Measurements from ENCODE around the gene ZNF253. TPM values are rescaled to one million over a fixed set of nuclear protein-coding genes. Genes with fewer than 3 reads are reported as not detected.

The ZNF253 gene
- total and polyA plus RNA-seq, 9 of the 15 experiments (the other 6 are each of a cell fraction or from before 2014, with no cell fraction given) = 4.0 to 14.4 (median 7.5) TPM

GRCh38 chr19:19943848-19944582 is 78.3 kb downstream of the ZNF253 start (continued):
- TF ChIP-seq NFYB (IDR thresholded peaks at IDR 0.05; ENCODE audit: extremely low read depth, insufficient read length) = no peak
- TF ChIP-seq RAD51 (IDR thresholded peaks at IDR 0.05; ENCODE audit: borderline replicate concordance, low read depth) = peak; percentile 44; the same call in 1 of the 2 replicates
- TF ChIP-seq E2F6 (IDR thresholded peaks at IDR 0.05; ENCODE audit: borderline replicate concordance in 1 of 2, extremely low read depth in 1 of 2, insufficient read depth in 1 of 2, insufficient read length in 1 of 2, low read depth in 1 of 2, low read length in 1 of 2, poor library complexity in 1 of 2, severe bottlenecking in 1 of 2) = peak; percentile 26 to 37
- TF ChIP-seq TAF1 (IDR thresholded peaks at IDR 0.05; ENCODE audit: control insufficient read depth, extremely low read depth, insufficient read depth, low read length, severe bottlenecking) = no peak
- TF ChIP-seq MAFF (IDR thresholded peaks at IDR 0.05; ENCODE audit: low read length) = no peak
- TF ChIP-seq ZNF224 (CRISPR knock-in tag; IDR thresholded peaks at IDR 0.05) = no peak
- TF ChIP-seq DMBX1 (CRISPR knock-in tag; IDR thresholded peaks at IDR 0.05; ENCODE audit: borderline replicate concordance) = 0 out of 2 replicates have a peak, but pooled peaks have one; percentile 24
- TF ChIP-seq ARID1B (IDR thresholded peaks at IDR 0.05) = peak; percentile 86
- TF ChIP-seq HNRNPL (IDR thresholded peaks at IDR 0.05; ENCODE audit: low read depth, low read length) = no peak
- no peak for TF ChIP-seq ZBTB12 (CRISPR knock-in tag; IDR thresholded peaks at IDR 0.05)
- TF ChIP-seq PTTG1 (tag; IDR thresholded peaks at IDR 0.05; ENCODE audit: low read depth) = no peak
- no peak for TF ChIP-seq JUND (IDR thresholded peaks at IDR 0.05; ENCODE audit: borderline replicate concordance, low read depth, low read length)
- TF ChIP-seq JUND (tag; IDR thresholded peaks at IDR 0.05; ENCODE audit: borderline replicate concordance, low read depth, low read length) = peak; percentile 20; the same call in 1 of the 3 replicates
- TF ChIP-seq USF2 (CRISPR knock-in tag; IDR thresholded peaks at IDR 0.05) = peak; percentile 63
- peak; percentile 51; the same call in 1 of the 2 replicates for TF ChIP-seq FOSL1 (tag; conservative IDR thresholded peaks at IDR 0.05)
- peak in 1 of 3 experiments; percentile 61; a peak in 2 of 6 replicates for TF ChIP-seq ZBTB11 (CRISPR knock-in tag; IDR thresholded peaks at IDR 0.05)
- TF ChIP-seq SOX6 (IDR thresholded peaks at IDR 0.05) = peak; percentile 46

Measured in K562 (cell line).